GM12878 (cell line): Measurements from ENCODE around the gene PPP2R3A.

Source experiments
- BACH1 ChIP-seq: fragments of 450-650 bp; IDR thresholded peaks from 2 replicates; pipeline ENCODE4 v1.6.1; 2017; ENCODE audit warnings: mild to moderate bottlenecking, borderline replicate concordance
- EP300 ChIP-seq, 2 experiments: fragments of 150-350 bp in 1 of 2; IDR thresholded peaks; 2 replicates each; pipeline ENCODE4 v1.6.1; 2011 to 2012; ENCODE audit warnings: low read depth in 2 of 2, low read length in 2 of 2, borderline replicate concordance in 1 of 2, improper control_type of control experiment in 1 of 2, inconsistent platforms in 1 of 2; ENCODE audit not compliant: control insufficient read depth in 1 of 2
- PKNOX1 ChIP-seq: fragments of 450-650 bp; IDR thresholded peaks from 2 replicates; pipeline ENCODE4 v1.6.1; 2016; ENCODE audit warnings: mild to moderate bottlenecking
- POLR2A ChIP-seq: IDR thresholded peaks from 2 replicates; pipeline ENCODE4 v1.6.1; 2011; ENCODE audit warnings: low read depth, mild to moderate bottlenecking, low read length
- POLR2AphosphoS5 ChIP-seq: IDR thresholded peaks from 2 replicates; pipeline ENCODE4 v1.6.1; 2011; ENCODE audit warnings: mild to moderate bottlenecking, low read length, inconsistent platforms
- YY1 ChIP-seq: IDR thresholded peaks from 2 replicates; pipeline ENCODE4 v1.6.1; 2011; ENCODE audit warnings: low read depth, mild to moderate bottlenecking, low read length
- ZNF274 ChIP-seq: IDR thresholded peaks from one replicate; pipeline ENCODE4 v1.8.0; 2011; ENCODE audit not compliant: insufficient read length, insufficient read depth
- ZNF592 ChIP-seq: fragments of 450-650 bp; IDR thresholded peaks from 2 replicates; pipeline ENCODE4 v1.6.1; 2017; ENCODE audit warnings: mild to moderate bottlenecking, moderate library complexity
- TF ChIP-seq, protein P1 (sequence below), 3 experiments: IDR thresholded peaks in 2 of 3; conservative IDR thresholded peaks in 1 of 3; 2 replicates each; pipeline ENCODE4 v1.5.1; 2011; ENCODE audit warnings: low read depth in 3 of 3, low read length in 3 of 3, mild to moderate bottlenecking in 3 of 3, control low read depth in 2 of 3, moderate library complexity in 2 of 3, inconsistent platforms in 1 of 3, mixed read lengths in 1 of 3; ENCODE audit not compliant: control insufficient read depth in 2 of 3, insufficient read depth in 1 of 3; ENCODE audit errors: extremely low read depth in 1 of 3

DNA sequence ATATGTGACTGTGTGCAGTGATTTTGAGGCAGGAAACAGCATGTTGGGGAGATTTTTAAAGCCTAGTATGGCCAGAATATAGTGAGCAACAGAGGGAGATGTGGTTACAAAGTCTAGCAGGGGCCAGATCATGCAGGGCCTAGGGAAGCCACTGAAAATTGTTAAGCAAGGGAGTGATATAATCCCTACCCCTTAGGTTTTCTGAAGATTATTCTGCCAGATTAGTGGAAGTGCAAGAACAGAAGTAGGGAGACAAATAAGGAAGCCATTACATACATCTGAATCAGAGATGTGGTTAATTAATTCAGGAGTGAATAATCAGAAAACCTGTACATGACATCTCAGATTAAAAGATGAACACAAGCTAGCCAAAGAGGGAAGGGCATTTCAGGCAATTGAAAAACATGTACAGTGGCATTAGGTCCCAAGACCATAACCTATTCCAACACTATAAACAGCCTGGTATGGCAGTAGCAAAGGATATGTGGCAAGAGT lies 175.8 kb downstream of the PPP2R3A start:
- TF ChIP-seq BACH1 (no peak), PKNOX1 (no peak), ZNF592 (no peak), YY1 (no peak), POLR2A (no peak), EP300 (IDR thresholded peaks at IDR 0.05; ENCODE audit: borderline replicate concordance in 1 of 2, control insufficient read depth in 1 of 2, low read depth in 2 of 2, low read length in 2 of 2) (no peak), ZNF274 (no peak), POLR2AphosphoS5 (no peak)
- TF ChIP-seq, protein P1, sequence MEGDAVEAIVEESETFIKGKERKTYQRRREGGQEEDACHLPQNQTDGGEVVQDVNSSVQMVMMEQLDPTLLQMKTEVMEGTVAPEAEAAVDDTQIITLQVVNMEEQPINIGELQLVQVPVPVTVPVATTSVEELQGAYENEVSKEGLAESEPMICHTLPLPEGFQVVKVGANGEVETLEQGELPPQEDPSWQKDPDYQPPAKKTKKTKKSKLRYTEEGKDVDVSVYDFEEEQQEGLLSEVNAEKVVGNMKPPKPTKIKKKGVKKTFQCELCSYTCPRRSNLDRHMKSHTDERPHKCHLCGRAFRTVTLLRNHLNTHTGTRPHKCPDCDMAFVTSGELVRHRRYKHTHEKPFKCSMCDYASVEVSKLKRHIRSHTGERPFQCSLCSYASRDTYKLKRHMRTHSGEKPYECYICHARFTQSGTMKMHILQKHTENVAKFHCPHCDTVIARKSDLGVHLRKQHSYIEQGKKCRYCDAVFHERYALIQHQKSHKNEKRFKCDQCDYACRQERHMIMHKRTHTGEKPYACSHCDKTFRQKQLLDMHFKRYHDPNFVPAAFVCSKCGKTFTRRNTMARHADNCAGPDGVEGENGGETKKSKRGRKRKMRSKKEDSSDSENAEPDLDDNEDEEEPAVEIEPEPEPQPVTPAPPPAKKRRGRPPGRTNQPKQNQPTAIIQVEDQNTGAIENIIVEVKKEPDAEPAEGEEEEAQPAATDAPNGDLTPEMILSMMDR (IDR thresholded peaks at IDR 0.05 in 2 of 3, conservative IDR thresholded peaks at IDR 0.05 in 1 of 3; ENCODE audit: control insufficient read depth in 2 of 3, extremely low read depth in 1 of 3, insufficient read depth in 1 of 3, low read depth in 3 of 3, low read length in 3 of 3), result no peak
